Activated CD8-positive, alpha-beta T cell treated with anti-CD3 and anti-CD28 coated beads, Interleukin-2, amount 10 ng/mL, durations not matched to agents 7 days and 5 days (primary cell): Measurements from ENCODE around the gene GLB1L. TPM values are rescaled to one million over a fixed set of nuclear protein-coding genes. Genes with fewer than 3 reads are reported as not detected.

Source experiments
- ATAC-seq: fragments of 150-1000 bp; cut with Tn5 transposase; one replicate; pipeline ENCODE4 v1.10.0; 2021; ENCODE audit warnings: moderate library complexity
- CTCF ChIA-PET: fragments of 350-600 bp; sonication (Branson Sonifier 250); formaldehyde crosslinking; loops from one replicate; lab custom pipeline; 2021; ENCODE audit warnings: antibody characterized with exemption; lab: Charles Lee
- POLR2A ChIA-PET: fragments of 350-600 bp; sonication (Branson Sonifier 250); formaldehyde crosslinking; loops from one replicate; lab custom pipeline; 2021; ENCODE audit warnings: antibody characterized with exemption; lab: Charles Lee
- DNase-seq: peaks from one replicate; pipeline ENCODE4 v3.0.0-alpha.2; 2020
- H3K27ac Mint-ChIP-seq: one replicate; pipeline ENCODE4 v1.8.0; 2021; ENCODE audit warnings: mild to moderate bottlenecking, mixed read lengths
- H3K27me3 Mint-ChIP-seq: one replicate; pipeline ENCODE4 v1.8.0; 2021; ENCODE audit warnings: low read depth, mixed read lengths
- H3K36me3 Mint-ChIP-seq: one replicate; pipeline ENCODE4 v1.8.0; 2021; ENCODE audit warnings: low read depth, mixed read lengths
- H3K4me1 Mint-ChIP-seq: one replicate; pipeline ENCODE4 v1.8.0; 2021; ENCODE audit warnings: low read depth, mixed read lengths
- H3K4me3 Mint-ChIP-seq: one replicate; pipeline ENCODE4 v1.8.0; 2021; ENCODE audit warnings: mild to moderate bottlenecking, mixed read lengths
- H3K9me3 Mint-ChIP-seq: one replicate; pipeline ENCODE4 v1.8.0; 2022; ENCODE audit warnings: mixed read lengths; ENCODE audit not compliant: insufficient read depth
- total RNA-seq, 2 experiments: library from RNA; stranded (reverse); gene quantifications; one replicate each; pipeline ENCODE4 v1.2.3, GENCODE V29; 2021

Gene GLB1L
- total RNA-seq, 2 experiments from 2014 or later: 3.4 to 4.0 TPM

- H3K27me3 Mint-ChIP-seq: no peaks in the 10 kb centered on the region
These were observed 7.3 kb upstream of the GLB1L start for GRCh38 chr2:219252570-219252899.

GRCh38 chr2:219252084-219252483 lies 6.8 kb upstream of the GLB1L start:
- Mint-ChIP-seq H3K9me3 (no peaks in the 10 kb centered on the region), H3K36me3 (peaks cover 58% of the 10 kb centered on the region), H3K4me1 (peaks cover 63% of the 10 kb centered on the region), H3K4me3 (peak overlapping the region; percentile 99), H3K27me3 (no peaks in the 10 kb centered on the region), H3K27ac (peak overlapping the region; percentile 100)
- POLR2A ChIA-PET: interaction anchor here (0.7 to 4.6 kb wide), 13 partner anchors 10 to 75 kb away, joined by 3 to 77 read pairs (median 6); partner anchors contain the start of genes ABCB6, ANKZF1, ATG9A and CNPPD1
- peak; percentile 46 for DNase-seq
- CTCF ChIA-PET: interaction anchor here (0.9 to 6.2 kb wide), 7 partner anchors 22 to 93 kb away, joined by 4 to 79 read pairs (median 10); partner anchors contain the start of genes ANKZF1, ATG9A, DNAJB2 and SLC23A3
- no peak for ATAC-seq

More at GRCh38 chr2:219252570-219252899, 7.3 kb upstream of the GLB1L start:
- H3K27ac Mint-ChIP-seq: peak overlapping the region; percentile 100
- POLR2A ChIA-PET: interaction anchor here (0.7 to 4.6 kb wide), 17 partner anchors 7 to 80 kb away, joined by 3 to 77 read pairs (median 6); partner anchors contain the start of genes ABCB6, ANKZF1, ATG9A and CNPPD1
- DNase-seq (no peak), ATAC-seq (peak; percentile 2)
- peak overlapping the region; percentile 99 for H3K4me3 Mint-ChIP-seq
- peaks cover 54% of the 10 kb centered on the region for H3K36me3 Mint-ChIP-seq
- CTCF ChIA-PET: interaction anchor here (0.9 to 6.2 kb wide), 7 partner anchors 23 to 93 kb away, joined by 3 to 79 read pairs (median 10); partner anchors contain the start of genes ANKZF1, ATG9A, DNAJB2 and SLC23A3
- H3K4me1 Mint-ChIP-seq: peaks cover 58% of the 10 kb centered on the region
- no peaks in the 10 kb centered on the region for H3K9me3 Mint-ChIP-seq

GRCh38 chr2:219251656-219252055 lies 6.4 kb upstream of the GLB1L start:
- Mint-ChIP-seq H3K4me1 (peaks cover 67% of the 10 kb centered on the region), H3K4me3 (peak overlapping the region; percentile 99), H3K27me3 (no peaks in the 10 kb centered on the region), H3K9me3 (no peaks in the 10 kb centered on the region), H3K36me3 (peaks cover 63% of the 10 kb centered on the region), H3K27ac (peak overlapping the region; percentile 100)
- no peak for ATAC-seq
- CTCF ChIA-PET: interaction anchor here (0.8 to 6.2 kb wide), 6 partner anchors 22 to 81 kb away, joined by 3 to 79 read pairs (median 10); partner anchors contain the start of genes ANKZF1, ATG9A, DNAJB2 and SLC23A3
- DNase-seq: no peak
- POLR2A ChIA-PET: interaction anchor here (0.7 to 4.6 kb wide), 5 partner anchors 10 to 75 kb away, joined by 3 to 77 read pairs (median 8); partner anchors contain the start of genes ANKZF1, ATG9A, CNPPD1 and DNAJB2

GRCh38 chr2:219250049-219250781 lies 5.0 kb upstream of the GLB1L start:
- ChIA-PET CTCF (interaction anchor here (0.7 to 6.3 kb wide), 9 partner anchors 11 to 540 kb away, joined by 3 to 65 read pairs (median 6); partner anchors contain the start of genes ANKZF1, ATG9A and DNAJB2), POLR2A (interaction anchor here (0.6 to 3.6 kb wide), 9 partner anchors 10 to 90 kb away, joined by 3 to 30 read pairs (median 3); partner anchors contain the start of genes ANKZF1, ATG9A, CNPPD1 and DNAJB2)
- H3K27me3 Mint-ChIP-seq: no peaks in the 10 kb centered on the region
- peak overlapping the region; percentile 100 for H3K27ac Mint-ChIP-seq
- H3K9me3 Mint-ChIP-seq: no peaks in the 10 kb centered on the region
- peak overlapping the region; percentile 99 for H3K4me3 Mint-ChIP-seq
- peaks cover 71% of the 10 kb centered on the region for H3K36me3 Mint-ChIP-seq
- ATAC-seq (no peak), DNase-seq (peak; percentile 34)
- peaks cover 75% of the 10 kb centered on the region for H3K4me1 Mint-ChIP-seq

DNA sequence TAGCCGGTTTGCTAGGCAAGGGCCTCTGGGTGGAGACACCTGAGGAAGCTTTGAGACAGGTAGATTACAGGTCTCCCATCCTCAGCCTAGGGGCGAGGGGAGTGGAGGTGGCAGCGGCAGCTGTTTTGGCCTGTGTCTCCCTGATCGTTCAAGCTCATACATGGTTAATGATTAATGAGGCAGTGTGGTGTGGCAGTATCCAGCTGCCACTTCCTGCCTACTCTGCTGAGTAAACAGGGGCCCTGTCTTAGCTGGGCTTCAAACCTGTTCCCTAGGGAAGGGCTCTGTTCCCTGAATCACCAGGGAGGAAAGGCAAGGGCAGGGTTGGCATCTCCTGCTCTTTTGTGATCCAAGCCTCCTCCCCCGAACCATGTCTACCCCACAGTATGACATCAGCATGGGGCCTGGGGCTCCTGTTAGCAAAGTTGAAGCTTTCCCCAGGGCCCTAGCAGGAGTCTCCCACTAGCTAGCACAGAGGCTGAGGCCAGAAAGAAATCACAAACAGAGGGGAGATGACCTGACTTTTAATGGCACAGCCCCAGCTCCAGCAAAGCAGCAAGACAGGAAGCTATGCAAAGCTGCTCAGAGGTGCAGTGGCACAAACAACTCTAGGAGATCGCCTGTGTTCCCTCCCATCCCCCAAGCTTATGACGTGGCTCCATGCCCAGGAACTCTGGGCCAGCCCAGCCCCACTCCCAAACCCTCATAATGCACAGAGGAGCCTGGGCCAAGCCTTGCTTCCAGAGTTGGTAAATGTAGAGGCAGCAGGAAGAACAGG lies 4.1 kb upstream of the GLB1L start:
- H3K27me3 Mint-ChIP-seq: no peaks in the 10 kb centered on the region
- ATAC-seq: no peak
- peaks cover 71% of the 10 kb centered on the region for H3K36me3 Mint-ChIP-seq
- peak overlapping the region; percentile 99 for H3K4me3 Mint-ChIP-seq
- peak overlapping the region; percentile 100 for H3K27ac Mint-ChIP-seq
- ChIA-PET POLR2A (interaction anchor here (0.6 to 3.6 kb wide), 12 partner anchors 10 to 90 kb away, joined by 3 to 30 read pairs (median 4); partner anchors contain the start of genes ABCB6, ANKZF1, ATG9A and CNPPD1), CTCF (interaction anchor here (0.9 to 6.3 kb wide), 12 partner anchors 10 to 539 kb away, joined by 3 to 65 read pairs (median 5); partner anchors contain the start of genes ANKZF1, ATG9A, DNAJB2 and SLC23A3)
- H3K9me3 Mint-ChIP-seq: no peaks in the 10 kb centered on the region
- peaks cover 73% of the 10 kb centered on the region for H3K4me1 Mint-ChIP-seq
- DNase-seq: peak; percentile 63

DNA sequence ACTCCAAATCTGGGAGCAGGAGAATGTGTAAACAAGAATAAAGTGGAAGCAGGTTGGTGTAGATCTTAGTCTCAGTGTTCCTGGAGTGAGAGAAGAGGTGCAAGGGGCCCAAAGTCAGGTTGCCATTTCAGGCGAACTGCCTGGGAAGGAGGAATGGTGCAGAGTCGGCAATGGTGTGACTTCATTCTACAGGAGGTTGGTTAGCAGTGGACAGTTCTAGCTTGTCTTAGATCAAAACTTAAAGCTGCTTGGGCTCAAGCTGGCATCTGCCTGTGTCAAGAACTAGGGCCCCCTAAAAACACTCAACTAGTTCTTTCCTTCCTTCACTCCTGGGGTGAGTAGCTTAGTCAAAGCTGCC lies 3.6 kb upstream of the GLB1L start:
- H3K4me3 Mint-ChIP-seq: peak overlapping the region; percentile 99
- no peaks in the 10 kb centered on the region for H3K27me3 Mint-ChIP-seq
- DNase-seq (no peak), ATAC-seq (no peak)
- ChIA-PET CTCF (interaction anchor here (0.9 to 6.3 kb wide), 13 partner anchors 10 to 89 kb away, joined by 3 to 65 read pairs (median 5); partner anchors contain the start of genes ANKZF1, ATG9A, DNAJB2 and SLC23A3), POLR2A (interaction anchor here (0.8 to 3.6 kb wide), 10 partner anchors 10 to 72 kb away, joined by 3 to 30 read pairs (median 6); partner anchors contain the start of genes ABCB6, ANKZF1, ATG9A and CNPPD1)
- H3K27ac Mint-ChIP-seq: peak overlapping the region; percentile 100
- peaks cover 71% of the 10 kb centered on the region for H3K36me3 Mint-ChIP-seq
- no peaks in the 10 kb centered on the region for H3K9me3 Mint-ChIP-seq
- H3K4me1 Mint-ChIP-seq: peaks cover 77% of the 10 kb centered on the region

DNA sequence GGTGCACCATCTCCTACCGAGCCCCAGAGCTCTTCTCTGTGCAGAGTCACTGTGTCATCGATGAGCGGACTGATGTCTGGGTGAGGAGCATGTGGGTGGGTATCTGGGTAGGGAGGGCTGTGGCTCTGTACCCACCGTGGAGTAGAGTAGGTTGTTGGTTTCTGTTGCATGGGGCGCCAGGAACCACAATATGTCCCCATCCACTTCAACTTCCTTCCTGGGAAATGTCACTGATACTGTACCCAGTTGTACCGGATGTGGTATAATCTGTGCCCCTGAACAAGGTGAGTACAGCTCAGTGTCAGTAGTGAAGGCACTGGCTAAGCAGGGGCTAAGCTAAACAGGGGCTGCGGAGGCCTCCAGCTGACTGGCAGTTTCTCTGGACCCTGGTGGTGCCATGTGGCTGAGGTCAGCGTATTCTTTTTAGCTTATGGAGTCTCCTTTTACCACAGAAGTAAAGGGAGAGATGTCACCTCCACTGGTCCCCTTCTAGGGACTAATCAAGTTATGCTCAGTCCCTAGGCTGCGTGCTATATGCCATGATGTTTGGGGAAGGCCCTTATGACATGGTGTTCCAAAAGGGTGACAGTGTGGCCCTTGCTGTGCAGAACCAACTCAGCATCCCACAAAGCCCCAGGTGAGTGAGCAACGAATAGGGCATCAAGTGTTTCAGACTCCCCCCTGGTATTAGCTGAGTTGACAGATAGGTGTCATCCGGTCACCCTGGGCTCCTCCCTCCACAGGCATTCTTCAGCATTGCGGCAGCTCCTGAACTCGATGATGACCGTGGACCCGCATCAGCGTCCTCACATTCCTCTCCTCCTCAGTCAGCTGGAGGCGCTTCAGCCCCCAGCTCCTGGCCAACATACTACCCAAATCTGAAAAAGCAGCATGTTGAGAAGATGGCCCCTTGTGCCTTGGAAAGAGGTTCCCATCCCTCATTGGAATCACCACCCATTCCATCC lies 2.7 kb upstream of the GLB1L start:
- ATAC-seq (peak; percentile 51), DNase-seq (peak; percentile 83)
- CTCF ChIA-PET: interaction anchor here (0.7 to 6.3 kb wide), 13 partner anchors 9 to 93 kb away, joined by 3 to 65 read pairs (median 4); partner anchors contain the start of genes ANKZF1, ATG9A, DNAJB2 and SLC23A3
- Mint-ChIP-seq H3K27ac (peak overlapping the region; percentile 100), H3K36me3 (peaks cover 72% of the 10 kb centered on the region), H3K9me3 (no peaks in the 10 kb centered on the region), H3K27me3 (no peaks in the 10 kb centered on the region), H3K4me3 (peak overlapping the region; percentile 99), H3K4me1 (peaks cover 84% of the 10 kb centered on the region)
- POLR2A ChIA-PET: interaction anchor here (0.8 to 3.6 kb wide), 11 partner anchors 10 to 72 kb away, joined by 3 to 30 read pairs (median 5); partner anchors contain the start of genes ABCB6, ANKZF1, ATG9A and CNPPD1

DNA sequence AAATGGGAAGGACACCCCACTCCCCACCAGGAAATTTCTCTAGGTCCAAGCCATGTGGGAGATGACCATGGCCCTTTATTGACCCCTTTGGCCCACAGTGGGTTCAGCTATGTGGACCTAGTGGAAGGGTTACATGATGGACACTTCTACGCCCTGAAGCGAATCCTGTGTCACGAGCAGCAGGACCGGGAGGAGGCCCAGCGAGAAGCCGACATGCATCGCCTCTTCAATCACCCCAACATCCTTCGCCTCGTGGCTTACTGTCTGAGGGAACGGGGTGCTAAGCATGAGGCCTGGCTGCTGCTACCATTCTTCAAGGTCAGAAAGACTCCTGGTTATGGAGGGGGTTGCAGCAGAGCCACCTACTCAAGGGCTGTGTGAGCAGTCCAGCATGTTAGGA lies 1.3 kb upstream of the GLB1L start:
- no peaks in the 10 kb centered on the region for H3K9me3 Mint-ChIP-seq
- H3K36me3 Mint-ChIP-seq: peaks cover 59% of the 10 kb centered on the region
- peak overlapping the region; percentile 100 for H3K27ac Mint-ChIP-seq
- peaks cover 78% of the 10 kb centered on the region for H3K4me1 Mint-ChIP-seq
- CTCF ChIA-PET: interaction anchor here (1.9 to 6.3 kb wide), 4 partner anchors 8 to 48 kb away, joined by 8 to 65 read pairs (median 26); partner anchors contain the start of genes ANKZF1, ATG9A, DNAJB2 and TUBA4A
- DNase-seq (peak; percentile 24), ATAC-seq (no peak)
- no peaks in the 10 kb centered on the region for H3K27me3 Mint-ChIP-seq
- POLR2A ChIA-PET: interaction anchor here (0.9 to 3.9 kb wide), 7 partner anchors 8 to 46 kb away, joined by 3 to 66 read pairs (median 19); partner anchors contain the start of genes ANKZF1, ATG9A, DNAJB2 and TUBA4A
- H3K4me3 Mint-ChIP-seq: peak overlapping the region; percentile 99

GRCh38 chr2:219245899-219246230 lies 621 bp upstream of the GLB1L start:
- H3K4me3 Mint-ChIP-seq: peak overlapping the region; percentile 99
- H3K9me3 Mint-ChIP-seq: no peaks in the 10 kb centered on the region
- H3K27me3 Mint-ChIP-seq: no peaks in the 10 kb centered on the region
- ChIA-PET CTCF (interaction anchor here (0.9 to 6.3 kb wide), 8 partner anchors 9 to 85 kb away, joined by 3 to 65 read pairs (median 8); partner anchors contain the start of genes ANKZF1, ATG9A, DNAJB2 and NHEJ1), POLR2A (interaction anchor here (0.9 to 3.9 kb wide), 10 partner anchors 9 to 70 kb away, joined by 3 to 66 read pairs (median 10); partner anchors contain the start of genes ANKZF1, ATG9A, CNPPD1 and DNAJB2)
- no peak for ATAC-seq
- H3K4me1 Mint-ChIP-seq: peaks cover 71% of the 10 kb centered on the region
- peak overlapping the region; percentile 100 for H3K27ac Mint-ChIP-seq
- H3K36me3 Mint-ChIP-seq: peaks cover 52% of the 10 kb centered on the region
- DNase-seq: peak; percentile 42
